Endodermal cell (in vitro differentiated cells): ENCODE results near the gene P2RX1. TPM values are rescaled to one million over a fixed set of nuclear protein-coding genes. Genes with fewer than 3 reads are reported as not detected.

Experiments
- DNase-seq: peaks from one replicate; pipeline ENCODE4 v3.0.0-alpha.2; 2017
- H3K27ac ChIP-seq: 2 replicates; pipeline ENCODE4 v1.5.1; 2013; ENCODE audit warnings: mild to moderate bottlenecking, low read depth, low read length, moderate library complexity
- H3K27me3 ChIP-seq: 2 replicates; pipeline ENCODE4 v1.6.1; 2013; ENCODE audit warnings: mild to moderate bottlenecking, low read length, moderate library complexity; ENCODE audit not compliant: insufficient read depth, control insufficient read depth, poor library complexity, severe bottlenecking
- H3K36me3 ChIP-seq: 2 replicates; pipeline ENCODE4 v1.7.0; 2013; ENCODE audit warnings: mild to moderate bottlenecking, low read length, moderate library complexity; ENCODE audit not compliant: control insufficient read depth, insufficient read depth
- H3K4me1 ChIP-seq: one replicate; pipeline ENCODE4 v1.7.0; 2013; ENCODE audit warnings: low read length; ENCODE audit not compliant: control insufficient read depth, insufficient read depth
- H3K4me3 ChIP-seq: 2 replicates; pipeline ENCODE4 v1.5.1; 2013; ENCODE audit warnings: mild to moderate bottlenecking, low read length, moderate library complexity
- H3K9ac ChIP-seq: 2 replicates; pipeline ENCODE4 v1.6.1; 2013; ENCODE audit warnings: mild to moderate bottlenecking, low read length, moderate library complexity; ENCODE audit not compliant: poor library complexity, severe bottlenecking; ENCODE audit errors: extremely low read depth
- H3K9me3 ChIP-seq: 2 replicates; pipeline ENCODE4 v1.6.1; 2013; ENCODE audit warnings: mild to moderate bottlenecking, low read length, moderate library complexity; ENCODE audit not compliant: control insufficient read depth
- H3K27ac Mint-ChIP-seq: 2 replicates; pipeline ENCODE4 v1.8.0; 2020; ENCODE audit warnings: mixed read lengths
- H3K27me3 Mint-ChIP-seq: 2 replicates; pipeline ENCODE4 v1.8.0; 2021; ENCODE audit warnings: mild to moderate bottlenecking, mixed read lengths; ENCODE audit not compliant: insufficient read depth
- H3K36me3 Mint-ChIP-seq: 2 replicates; pipeline ENCODE4 v1.8.0; 2020; ENCODE audit warnings: low read depth, mixed read lengths
- H3K4me1 Mint-ChIP-seq: 2 replicates; pipeline ENCODE4 v1.8.0; 2020; ENCODE audit warnings: mixed read lengths
- H3K4me3 Mint-ChIP-seq: 2 replicates; pipeline ENCODE4 v1.8.0; 2020; ENCODE audit warnings: mild to moderate bottlenecking, moderate library complexity, mixed read lengths
- H3K9me3 Mint-ChIP-seq: 2 replicates; pipeline ENCODE4 v1.8.0; 2020; ENCODE audit warnings: mild to moderate bottlenecking, mixed read lengths
- WGBS, 2 experiments: methylation state at CpG; one replicate each; pipeline versions ENCODE4 v1.1.5 to v1.1.7; 2013; ENCODE audit warnings: missing lambda C conversion rate in 2 of 2, mixed read lengths in 1 of 2; ENCODE audit not compliant: insufficient coverage in 1 of 2, insufficient read length in 1 of 2; 5-methylcytosine and 5-hydroxymethylcytosine counted together
- total RNA-seq, 2 donors: library from RNA; stranded (reverse); fragmentation: NEBNext Ultra II Directional in 1 of 2; extraction: Animal tissue kit (Norgen Biotek cat#: 25700) in 1 of 2; gene quantifications; 2 replicates in 1 of 2; 3 replicates in 1 of 2; pipeline ENCODE4 v1.2.1, GENCODE V29; 2021
- TF ChIP-seq, protein P1 (sequence below): fragments of 200-600 bp; sonication (generic); conservative IDR thresholded peaks from 2 replicates; pipeline ENCODE4 v1.5.0; 2021; ENCODE audit warnings: antibody characterized with exemption, mild to moderate bottlenecking

The P2RX1 gene
- total RNA-seq, 2 donors from 2014 or later, result not detected

DNA sequence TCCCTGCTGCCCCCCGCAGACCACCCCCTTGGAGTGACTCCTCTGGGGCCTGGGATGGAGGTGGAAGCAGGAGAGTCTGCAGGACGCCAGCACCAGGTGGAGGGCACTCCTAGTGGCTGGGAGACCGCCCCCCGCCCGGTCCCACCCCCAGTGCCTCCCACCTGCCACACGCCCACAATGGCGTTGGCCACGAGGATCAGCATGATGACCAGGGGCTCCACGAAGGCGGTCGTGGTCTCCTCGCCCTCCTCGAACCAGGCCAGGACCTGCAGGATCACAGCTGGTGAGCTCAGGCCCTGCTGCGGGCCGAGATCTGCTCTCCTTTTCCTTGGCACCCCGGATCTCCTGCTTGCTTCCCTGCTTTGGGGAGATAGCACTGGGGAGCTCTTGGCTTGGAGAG lies 35.2 kb upstream of the P2RX1 start:
- Histone ChIP-seq H3K4me3 (no peak overlapping the region), H3K9me3 (no peaks in the 10 kb centered on the region), H3K27ac (no peak overlapping the region), H3K27me3 (no peaks in the 10 kb centered on the region), H3K9ac (no peak overlapping the region), H3K4me1 (no peaks in the 10 kb centered on the region), H3K36me3 (no peaks in the 10 kb centered on the region)
- no peaks in the 10 kb centered on the region for H3K9me3 Mint-ChIP-seq
- H3K27me3 Mint-ChIP-seq, result peaks cover 4% of the 10 kb centered on the region
- no peak for DNase-seq
- 88 to 92% methylated on average over 8 to 16 of the region's 16 CpGs for WGBS, 2 experiments
- H3K4me1 Mint-ChIP-seq, result peaks cover 4% of the 10 kb centered on the region
- TF ChIP-seq, protein P1, sequence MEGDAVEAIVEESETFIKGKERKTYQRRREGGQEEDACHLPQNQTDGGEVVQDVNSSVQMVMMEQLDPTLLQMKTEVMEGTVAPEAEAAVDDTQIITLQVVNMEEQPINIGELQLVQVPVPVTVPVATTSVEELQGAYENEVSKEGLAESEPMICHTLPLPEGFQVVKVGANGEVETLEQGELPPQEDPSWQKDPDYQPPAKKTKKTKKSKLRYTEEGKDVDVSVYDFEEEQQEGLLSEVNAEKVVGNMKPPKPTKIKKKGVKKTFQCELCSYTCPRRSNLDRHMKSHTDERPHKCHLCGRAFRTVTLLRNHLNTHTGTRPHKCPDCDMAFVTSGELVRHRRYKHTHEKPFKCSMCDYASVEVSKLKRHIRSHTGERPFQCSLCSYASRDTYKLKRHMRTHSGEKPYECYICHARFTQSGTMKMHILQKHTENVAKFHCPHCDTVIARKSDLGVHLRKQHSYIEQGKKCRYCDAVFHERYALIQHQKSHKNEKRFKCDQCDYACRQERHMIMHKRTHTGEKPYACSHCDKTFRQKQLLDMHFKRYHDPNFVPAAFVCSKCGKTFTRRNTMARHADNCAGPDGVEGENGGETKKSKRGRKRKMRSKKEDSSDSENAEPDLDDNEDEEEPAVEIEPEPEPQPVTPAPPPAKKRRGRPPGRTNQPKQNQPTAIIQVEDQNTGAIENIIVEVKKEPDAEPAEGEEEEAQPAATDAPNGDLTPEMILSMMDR, result no peak
- no peaks in the 10 kb centered on the region for H3K36me3 Mint-ChIP-seq
- no peak overlapping the region for H3K27ac Mint-ChIP-seq
- no peak overlapping the region for H3K4me3 Mint-ChIP-seq

DNA sequence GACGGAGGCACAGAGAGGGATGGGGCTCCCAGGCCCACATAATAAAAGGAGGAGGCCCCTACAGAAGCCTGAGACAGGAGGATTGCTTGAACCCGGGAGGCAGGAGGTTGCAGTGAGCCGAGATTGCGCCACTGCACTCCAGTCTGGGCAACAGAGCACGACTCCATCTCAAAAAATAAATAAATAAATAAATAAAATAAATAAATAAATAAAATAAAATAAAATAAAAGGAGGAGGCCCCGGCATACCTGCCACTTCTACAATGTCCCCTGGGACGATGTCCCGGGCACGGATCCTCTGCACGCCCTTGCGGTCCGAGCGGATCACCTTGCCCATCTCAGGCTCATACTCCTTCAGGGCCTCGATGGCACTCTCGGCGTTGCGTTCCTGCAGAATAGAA lies 34.7 kb upstream of the P2RX1 start:
- TF ChIP-seq, protein P1, result no peak
- peaks cover under 1% of the 10 kb centered on the region for H3K27me3 Mint-ChIP-seq
- 90 to 95% methylated on average over 10 to 14 of the region's 17 CpGs for WGBS, 2 experiments
- Histone ChIP-seq H3K9me3 (no peaks in the 10 kb centered on the region), H3K4me1 (no peaks in the 10 kb centered on the region), H3K4me3 (no peak overlapping the region), H3K27me3 (no peaks in the 10 kb centered on the region), H3K36me3 (no peaks in the 10 kb centered on the region), H3K27ac (no peak overlapping the region), H3K9ac (no peak overlapping the region)
- no peak for DNase-seq
- H3K27ac Mint-ChIP-seq, result no peak overlapping the region
- no peaks in the 10 kb centered on the region for H3K36me3 Mint-ChIP-seq
- H3K9me3 Mint-ChIP-seq, result no peaks in the 10 kb centered on the region
- no peaks in the 10 kb centered on the region for H3K4me1 Mint-ChIP-seq
- no peak overlapping the region for H3K4me3 Mint-ChIP-seq

GRCh38 chr17:3950584-3950983 lies 34.3 kb upstream of the P2RX1 start:
- no peak overlapping the region for H3K4me3 ChIP-seq
- Mint-ChIP-seq H3K27me3 (peaks cover 2% of the 10 kb centered on the region), H3K9me3 (no peaks in the 10 kb centered on the region), H3K36me3 (no peaks in the 10 kb centered on the region), H3K4me1 (no peaks in the 10 kb centered on the region), H3K27ac (no peak overlapping the region), H3K4me3 (no peak overlapping the region)
- H3K27me3 ChIP-seq, result no peaks in the 10 kb centered on the region
- no peaks in the 10 kb centered on the region for H3K4me1 ChIP-seq
- no peak for DNase-seq
- H3K36me3 ChIP-seq, result no peaks in the 10 kb centered on the region
- TF ChIP-seq, protein P1, result no peak
- no peak overlapping the region for H3K27ac ChIP-seq
- H3K9ac ChIP-seq, result no peak overlapping the region
- 92 to 96% methylated on average over 11 to 12 of the region's 12 CpGs for WGBS, 2 experiments
- no peaks in the 10 kb centered on the region for H3K9me3 ChIP-seq
